Heart left ventricle (tissue), 16 donors: ENCODE results near the gene PRSS21. TPM values are rescaled to one million over a fixed set of nuclear protein-coding genes. Genes with fewer than 3 reads are reported as not detected.

Experiments used
- ATAC-seq, 4 donors: fragments of 200-7000 bp; cut with Tn5 transposase; one replicate each; pipeline ENCODE4 v1.9.1; 2020 to 2022; ENCODE audit warnings: moderate library complexity in 4 of 4, mild to moderate bottlenecking in 3 of 4, moderate number of reproducible peaks in 1 of 4
- DNase-seq, 5 donors: peaks; one replicate each; pipeline ENCODE4 v3.0.0-alpha.2; 2020
- H3K27ac ChIP-seq, 12 donors: fragments of 200-600 bp; sonication (generic) in 4 of 12; one replicate each; pipeline versions ENCODE4 v1.5.0 to v1.8.0; 2016 to 2022; ENCODE audit warnings: mild to moderate bottlenecking in 2 of 12
- H3K27me3 ChIP-seq, 9 donors: fragments of 200-600 bp; sonication (generic) in 2 of 9; one replicate each; pipeline versions ENCODE4 v1.5.1 to v1.8.0; 2016 to 2022; ENCODE audit warnings: mild to moderate bottlenecking in 3 of 9
- H3K36me3 ChIP-seq, 9 donors: fragments of 200-600 bp; sonication (generic) in 2 of 9; one replicate each; pipeline versions ENCODE4 v1.5.0 to v1.8.0; 2018 to 2022; ENCODE audit warnings: mild to moderate bottlenecking in 2 of 9
- H3K4me1 ChIP-seq, 12 donors: fragments of 200-600 bp; sonication (generic) in 4 of 12; one replicate each; pipeline versions ENCODE4 v1.5.0 to v1.8.0; 2016 to 2022; ENCODE audit warnings: mild to moderate bottlenecking in 3 of 12
- H3K4me3 ChIP-seq, 12 donors: fragments of 200-600 bp; sonication (generic) in 4 of 12; one replicate each; pipeline versions ENCODE4 v1.5.0 to v1.8.0; 2017 to 2022; ENCODE audit warnings: mild to moderate bottlenecking in 9 of 12, moderate library complexity in 4 of 12
- H3K9me3 ChIP-seq, 12 donors: fragments of 200-600 bp; sonication (generic) in 4 of 12; one replicate each; pipeline versions ENCODE4 v1.5.0 to v1.8.0; 2016 to 2022; ENCODE audit warnings: mild to moderate bottlenecking in 1 of 12
- CTCF ChIP-seq, 12 donors: fragments of 200-600 bp; sonication (generic) in 4 of 12; IDR thresholded peaks; one replicate each; pipeline versions ENCODE4 v1.5.0 to v1.8.0; 2018 to 2022; ENCODE audit warnings: antibody characterized with exemption in 12 of 12, mild to moderate bottlenecking in 5 of 12
- POLR2A ChIP-seq, 2 donors: fragments of 450-650 bp; IDR thresholded peaks; one replicate each; pipeline ENCODE4 v1.6.1; 2017; ENCODE audit warnings: antibody characterized with exemption in 2 of 2, mild to moderate bottlenecking in 2 of 2, moderate library complexity in 2 of 2
- WGBS, 4 donors: extraction: QIAGEN DNeasy Blood & Tissue Kit in 2 of 4; methylation state at CpG; one replicate each; pipeline versions ENCODE4 v1.1.5 to v1.1.7; 2013 to 2018; 5-methylcytosine and 5-hydroxymethylcytosine counted together
- intact Hi-C, 10 donors: fragments of 100-400 bp; cut with DNase I; formaldehyde crosslinking; loops; one replicate each; pipeline versions ENCODE4 v1.11.1 to v1.14.2; 2022
- polyA plus RNA-seq, 2 donors: library from polyadenylated mRNA; stranded (reverse); fragments of 200-250 nt; gene quantifications; one replicate each; pipeline ENCODE4 v1.2.3, GENCODE V29; 2013
- total RNA-seq, 9 donors: library from RNA; depleted of rRNA in 2 of 9; stranded (reverse); fragments of >200 nt in 2 of 9; fragmentation: NEBNext Ultra II Directional in 3 of 9; extraction: Animal tissue kit (Norgen Biotek cat#: 25700) in 3 of 9; gene quantifications; one replicate each; pipeline versions ENCODE4 v1.1.0 to v1.2.4, GENCODE V29; 2016 to 2023
- donor health status: ischemic (EF 13 %, LVEDD 7.1; RV severe dilation, severe dysfunction).
- donor health status: healthy with polysubstance abuse.
- donor health status: DM: no; HTN: yes; CAD: no.
- donor health status: DM: no; HTN: no; CAD: no.
- donor health status: ischemic (EF 25% LVEDD 6.9; RV normal size, moderate dysfunction).
- donor health status: ischemic (EF 25% LVEDD 5.7; RV mildly dilated, moderate dysfunction).
- donor health status: healthy.
- donor health status: DM: yes; HTN: yes; CAD: no.
- donor health status: ischemic (EF 35%, LVEDD 5.7; RV mildly dilated, moderate dysfunction).
- donor health status: nonischemic (EF 11% LVEDD 7.7; RV severe dilation, severe dysfunction).
- donor health status: DM: yes; HTN: yes; CAD: no.
- donor health status: PGD.
- donor health status: ischemic (EF 29% LVEDD 5.4; RV normal size, mild dysfunction).
- donor health status: nonischemic (EF 23%, LVEDD 6.1; RV moderate dilation, normal function).

The PRSS21 gene
- total and polyA plus RNA-seq, 11 donors = not detected

GRCh38 chr16:2818272-2818876 is 1.3 kb downstream of the PRSS21 start:
- ATAC-seq = no peak

GRCh38 chr16:2819179-2819938 is 2.3 kb downstream of the PRSS21 start:
- no peak for DNase-seq
- TF ChIP-seq POLR2A (IDR thresholded peaks at IDR 0.05) = no peak
- TF ChIP-seq CTCF (IDR thresholded peaks at IDR 0.05) = no peak
- intact Hi-C loops = no loop called here
- no peaks in the 10 kb centered on the region for H3K36me3 ChIP-seq
- ATAC-seq = no peak
- peaks cover 0 to 53% (median 9%) of the 10 kb centered on the region in 9 donors for H3K27me3 ChIP-seq
- H3K9me3 ChIP-seq = no peaks in the 10 kb centered on the region
- H3K4me1 ChIP-seq = no peaks in the 10 kb centered on the region
- 80 to 86% (median 83%) methylated on average over 16 to 18 of the region's 18 CpGs for WGBS, 4 donors
- H3K27ac ChIP-seq = no peak overlapping the region
- H3K4me3 ChIP-seq = no peak overlapping the region

More at GRCh38 chr16:2818272-2818876, 1.3 kb downstream of the PRSS21 start:
- DNase-seq = no peak
- WGBS, 4 donors = 77 to 81% (median 80%) methylated on average over 10 of the region's 10 CpGs
- Histone ChIP-seq H3K4me3 (no peak overlapping the region), H3K9me3 (no peaks in the 10 kb centered on the region), H3K36me3 (no peaks in the 10 kb centered on the region), H3K27ac (no peak overlapping the region), H3K4me1 (no peaks in the 10 kb centered on the region), H3K27me3 (peaks cover 0 to 53% (median 9%) of the 10 kb centered on the region in 9 donors)
- intact Hi-C loops = no loop called here
- TF ChIP-seq POLR2A (IDR thresholded peaks at IDR 0.05) (no peak), CTCF (IDR thresholded peaks at IDR 0.05) (no peak)

- ATAC-seq = no peak
- intact Hi-C loops = no loop called here
- TF ChIP-seq POLR2A (IDR thresholded peaks at IDR 0.05) (no peak), CTCF (IDR thresholded peaks at IDR 0.05) (no peak)
Observed at GRCh38 chr16:2819939-2820835, 3.1 kb downstream of the PRSS21 start.

More at GRCh38 chr16:2819939-2820835, 3.1 kb downstream of the PRSS21 start:
- peaks cover 0 to 52% (median 9%) of the 10 kb centered on the region in 9 donors for H3K27me3 ChIP-seq
- 60 to 69% (median 64%) methylated on average over 12 to 17 of the region's 17 CpGs for WGBS, 4 donors
- H3K4me3 ChIP-seq = no peak overlapping the region
- no peaks in the 10 kb centered on the region for H3K4me1 ChIP-seq
- no peak overlapping the region for H3K27ac ChIP-seq
- no peak for DNase-seq
- no peaks in the 10 kb centered on the region for H3K9me3 ChIP-seq
- no peaks in the 10 kb centered on the region for H3K36me3 ChIP-seq
